ENCODE results near the gene SPP1. TPM values are rescaled to one million over a fixed set of nuclear protein-coding genes. Genes with fewer than 3 reads are reported as not detected.

The SPP1 gene
- polyA plus RNA-seq, 1 of the 3 experiments (the other 2 are of a cell fraction): 0.82 TPM

DNA sequence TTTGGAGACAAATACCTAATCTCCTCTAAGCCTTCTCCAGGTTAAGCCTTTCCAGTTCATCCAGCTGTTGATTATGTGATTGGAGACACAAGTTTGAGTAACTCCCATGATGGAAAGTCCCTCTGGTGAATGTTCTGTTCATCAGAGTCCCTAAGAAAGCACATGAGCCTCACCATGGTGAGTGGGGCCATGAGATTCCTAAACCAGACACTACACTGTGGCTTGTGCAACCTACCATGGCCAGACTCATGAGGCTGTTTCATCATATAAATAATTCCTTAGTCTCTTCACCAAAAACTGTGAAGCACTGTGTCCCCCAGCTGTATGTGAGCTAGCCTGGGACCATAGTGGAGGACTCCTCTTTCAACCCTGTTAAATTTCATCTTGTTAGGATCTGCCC, 46.3 kb downstream of the SPP1 start:
- Histone ChIP-seq H3K27me3 (ENCODE audit: insufficient read depth) (no peaks in the 10 kb centered on the region), H4K20me1 (ENCODE audit: insufficient read depth) (peaks cover 5% of the 10 kb centered on the region), H3F3A (replicated peaks; ENCODE audit: insufficient read depth) (peaks cover 24% of the 10 kb centered on the region), H3K9me3 (peaks cover 7% of the 10 kb centered on the region), H3K27ac (ENCODE audit: low read depth in 2 of 2, low read length in 1 of 2) (no peak overlapping the region), H3K36me3 (replicated peaks in 1 of 2; ENCODE audit: control insufficient read depth in 1 of 2, insufficient read depth in 2 of 2, low read length in 1 of 2) (peaks cover 21 to 64% of the 10 kb centered on the region in 2 experiments), H2AFZ (ENCODE audit: low read depth) (no peak overlapping the region), H3K9me2 (no peaks in the 10 kb centered on the region), H3K9ac (no peak overlapping the region), H3K4me3 (ENCODE audit: low read depth in 2 of 2, low read length in 1 of 2) (no peak overlapping the region), H3K4me1 (ENCODE audit: control insufficient read depth in 1 of 2, insufficient read depth in 2 of 2, low read depth in 1 of 2, low read length in 1 of 2) (peaks cover 3 to 19% of the 10 kb centered on the region in 2 experiments), H3K4me2 (no peak overlapping the region), H3K79me2 (ENCODE audit: insufficient read depth) (peaks cover 72% of the 10 kb centered on the region)
- ChIA-PET CTCF (interaction anchor here (0.8 to 3.0 kb wide), 5 partner anchors 11 to 190 kb away, joined by 4 to 16 read pairs (median 5); no protein-coding TSS in a partner anchor), POLR2A (interaction anchor here (0.7 kb wide), 1 partner anchor 14 kb away, joined by 4 read pairs; no protein-coding TSS in a partner anchor)
- no peak for DNase-seq
- no peak for TF ChIP-seq ELF1 (IDR thresholded peaks at IDR 0.05)
- no peak for TF ChIP-seq TAF1 (IDR thresholded peaks at IDR 0.05; ENCODE audit: borderline replicate concordance, low read depth, low read length)
- TF ChIP-seq PBX3 (IDR thresholded peaks at IDR 0.05): no peak
- TF ChIP-seq RFX5 (IDR thresholded peaks at IDR 0.05; ENCODE audit: low read length): no peak
- TF ChIP-seq, protein P1, sequence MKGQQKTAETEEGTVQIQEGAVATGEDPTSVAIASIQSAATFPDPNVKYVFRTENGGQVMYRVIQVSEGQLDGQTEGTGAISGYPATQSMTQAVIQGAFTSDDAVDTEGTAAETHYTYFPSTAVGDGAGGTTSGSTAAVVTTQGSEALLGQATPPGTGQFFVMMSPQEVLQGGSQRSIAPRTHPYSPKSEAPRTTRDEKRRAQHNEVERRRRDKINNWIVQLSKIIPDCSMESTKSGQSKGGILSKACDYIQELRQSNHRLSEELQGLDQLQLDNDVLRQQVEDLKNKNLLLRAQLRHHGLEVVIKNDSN (IDR thresholded peaks at IDR 0.05; ENCODE audit: borderline replicate concordance, low read depth): no peak
- TF ChIP-seq FOSL2 (IDR thresholded peaks at IDR 0.05; ENCODE audit: borderline replicate concordance, low read depth): no peak
- no peak for TF ChIP-seq RCOR1 (IDR thresholded peaks at IDR 0.05; ENCODE audit: low read length)
- no peak for TF ChIP-seq TCF12 (IDR thresholded peaks at IDR 0.05)
- TF ChIP-seq TEAD4 (IDR thresholded peaks at IDR 0.05; ENCODE audit: borderline replicate concordance, insufficient read depth): no peak
- TF ChIP-seq, protein P2, sequence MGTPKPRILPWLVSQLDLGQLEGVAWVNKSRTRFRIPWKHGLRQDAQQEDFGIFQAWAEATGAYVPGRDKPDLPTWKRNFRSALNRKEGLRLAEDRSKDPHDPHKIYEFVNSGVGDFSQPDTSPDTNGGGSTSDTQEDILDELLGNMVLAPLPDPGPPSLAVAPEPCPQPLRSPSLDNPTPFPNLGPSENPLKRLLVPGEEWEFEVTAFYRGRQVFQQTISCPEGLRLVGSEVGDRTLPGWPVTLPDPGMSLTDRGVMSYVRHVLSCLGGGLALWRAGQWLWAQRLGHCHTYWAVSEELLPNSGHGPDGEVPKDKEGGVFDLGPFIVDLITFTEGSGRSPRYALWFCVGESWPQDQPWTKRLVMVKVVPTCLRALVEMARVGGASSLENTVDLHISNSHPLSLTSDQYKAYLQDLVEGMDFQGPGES (IDR thresholded peaks at IDR 0.05; ENCODE audit: low read depth, low read length): no peak
- no peak for TF ChIP-seq CHD2 (IDR thresholded peaks at IDR 0.05; ENCODE audit: low read length, partially characterized antibody)
- no peak for TF ChIP-seq RAD21 (IDR thresholded peaks at IDR 0.05; ENCODE audit: low read length)
- no peak for TF ChIP-seq USF2 (IDR thresholded peaks at IDR 0.05; ENCODE audit: borderline replicate concordance, low read depth, low read length)
- TF ChIP-seq NFIC (IDR thresholded peaks at IDR 0.05; ENCODE audit: borderline replicate concordance): no peak
- no peak for TF ChIP-seq MXI1 (IDR thresholded peaks at IDR 0.05; ENCODE audit: low read depth, low read length)

Measured in SK-N-SH (cell line).